ENCODE data around the gene ANXA6.

Gene ANXA6

DNA sequence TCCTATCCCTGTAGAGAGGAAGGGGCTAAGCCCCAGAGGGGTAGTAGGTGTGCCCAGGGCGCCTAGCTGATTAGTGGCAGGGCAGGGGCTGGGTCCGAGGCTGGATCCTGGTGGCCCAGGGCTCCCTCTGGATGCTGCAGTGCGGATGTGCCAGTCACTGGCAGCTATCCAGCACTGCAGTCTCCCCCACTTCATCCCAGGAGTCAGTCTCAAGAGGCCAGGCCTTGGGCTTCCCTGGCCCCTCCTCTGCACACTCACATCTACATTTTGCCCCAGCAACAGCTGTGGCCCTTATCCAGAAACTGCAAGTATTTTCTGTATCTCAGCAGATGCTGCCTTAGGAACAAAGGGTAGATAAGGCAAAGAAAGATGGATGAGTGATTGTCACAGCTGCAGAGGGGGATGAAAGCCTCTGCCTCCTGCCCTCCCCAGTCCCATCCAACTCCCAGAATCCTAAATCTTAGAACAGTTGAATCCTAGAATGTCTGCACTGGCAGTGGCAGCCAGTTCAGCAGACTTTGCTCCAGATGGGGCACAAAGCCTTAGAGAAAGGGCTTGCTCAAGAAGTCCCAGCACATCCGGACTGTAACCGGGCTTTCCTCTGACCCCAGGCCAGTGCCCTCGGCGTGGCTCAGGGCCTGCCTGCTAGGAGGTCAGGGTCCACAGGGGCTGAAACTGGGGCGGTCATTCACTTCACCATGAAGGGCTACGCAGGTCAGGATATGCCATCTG is 1.6 kb downstream of the ANXA6 start:
- CTCF ChIA-PET, result interaction anchor here (0.9 to 9.4 kb wide), 5 partner anchors 9 to 41 kb away, joined by 3 to 93 read pairs (median 7); no protein-coding TSS in a partner anchor
- DNase-seq (ENCODE audit: extremely low spot score), result peak; percentile 49
- TF ChIP-seq, protein P1, sequence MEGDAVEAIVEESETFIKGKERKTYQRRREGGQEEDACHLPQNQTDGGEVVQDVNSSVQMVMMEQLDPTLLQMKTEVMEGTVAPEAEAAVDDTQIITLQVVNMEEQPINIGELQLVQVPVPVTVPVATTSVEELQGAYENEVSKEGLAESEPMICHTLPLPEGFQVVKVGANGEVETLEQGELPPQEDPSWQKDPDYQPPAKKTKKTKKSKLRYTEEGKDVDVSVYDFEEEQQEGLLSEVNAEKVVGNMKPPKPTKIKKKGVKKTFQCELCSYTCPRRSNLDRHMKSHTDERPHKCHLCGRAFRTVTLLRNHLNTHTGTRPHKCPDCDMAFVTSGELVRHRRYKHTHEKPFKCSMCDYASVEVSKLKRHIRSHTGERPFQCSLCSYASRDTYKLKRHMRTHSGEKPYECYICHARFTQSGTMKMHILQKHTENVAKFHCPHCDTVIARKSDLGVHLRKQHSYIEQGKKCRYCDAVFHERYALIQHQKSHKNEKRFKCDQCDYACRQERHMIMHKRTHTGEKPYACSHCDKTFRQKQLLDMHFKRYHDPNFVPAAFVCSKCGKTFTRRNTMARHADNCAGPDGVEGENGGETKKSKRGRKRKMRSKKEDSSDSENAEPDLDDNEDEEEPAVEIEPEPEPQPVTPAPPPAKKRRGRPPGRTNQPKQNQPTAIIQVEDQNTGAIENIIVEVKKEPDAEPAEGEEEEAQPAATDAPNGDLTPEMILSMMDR (IDR thresholded peaks at IDR 0.05; ENCODE audit: control extremely low read depth, extremely low read depth, low read depth, missing control alignments), result no peak
- POLR2A ChIA-PET, result interaction anchor here (0.8 kb wide), 1 partner anchor 40 kb away, joined by 3 read pairs; no protein-coding TSS in a partner anchor

DNA sequence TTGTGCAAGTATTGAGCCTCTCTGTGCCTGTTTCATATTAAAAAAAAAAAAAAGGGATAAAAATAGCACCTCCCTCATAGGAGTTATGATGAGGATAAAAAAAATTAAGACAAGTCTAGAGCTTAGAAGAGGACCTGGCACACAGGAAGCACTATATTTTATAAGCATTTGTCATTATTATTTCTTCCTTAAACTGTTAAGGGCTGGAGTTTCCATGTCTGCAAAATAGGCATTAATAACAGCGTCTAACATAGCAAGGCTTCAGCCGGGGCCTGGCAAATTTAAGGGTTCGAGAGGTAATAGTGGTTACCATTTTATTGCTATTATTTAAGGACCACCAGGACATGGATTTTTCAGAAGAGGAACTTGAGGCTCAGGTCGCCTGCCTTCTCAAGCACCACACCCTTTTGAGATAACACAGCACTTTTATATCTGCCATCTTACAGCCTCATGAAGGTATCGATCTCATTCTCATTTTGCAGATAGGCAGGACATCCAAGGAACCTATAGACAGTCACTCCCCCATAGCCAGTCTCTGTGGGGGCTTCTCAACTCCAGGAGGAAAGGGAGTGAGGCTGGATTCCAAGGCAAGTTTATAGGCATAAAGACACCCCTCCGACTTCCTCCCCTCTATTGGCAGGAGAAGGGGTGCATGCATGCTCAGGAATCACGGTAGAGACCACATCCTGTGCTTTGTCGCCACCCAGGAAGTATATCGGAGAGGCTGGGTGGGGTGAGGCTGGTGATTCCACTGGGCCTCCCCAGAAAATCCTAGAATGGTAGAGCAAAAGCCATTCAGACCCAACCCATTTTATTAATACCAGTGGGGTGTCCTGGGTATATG is 2.4 kb downstream of the ANXA6 start:
- CTCF ChIA-PET, result interaction anchor here (0.9 to 9.4 kb wide), 6 partner anchors 10 to 103 kb away, joined by 3 to 93 read pairs (median 4); no protein-coding TSS in a partner anchor
- no peak for DNase-seq (ENCODE audit: extremely low spot score)
- POLR2A ChIA-PET, result interaction anchor here (0.8 kb wide), 1 partner anchor 40 kb away, joined by 3 read pairs; no protein-coding TSS in a partner anchor
- TF ChIP-seq, protein P1 (IDR thresholded peaks at IDR 0.05; ENCODE audit: control extremely low read depth, extremely low read depth, low read depth, missing control alignments), result no peak

DNA sequence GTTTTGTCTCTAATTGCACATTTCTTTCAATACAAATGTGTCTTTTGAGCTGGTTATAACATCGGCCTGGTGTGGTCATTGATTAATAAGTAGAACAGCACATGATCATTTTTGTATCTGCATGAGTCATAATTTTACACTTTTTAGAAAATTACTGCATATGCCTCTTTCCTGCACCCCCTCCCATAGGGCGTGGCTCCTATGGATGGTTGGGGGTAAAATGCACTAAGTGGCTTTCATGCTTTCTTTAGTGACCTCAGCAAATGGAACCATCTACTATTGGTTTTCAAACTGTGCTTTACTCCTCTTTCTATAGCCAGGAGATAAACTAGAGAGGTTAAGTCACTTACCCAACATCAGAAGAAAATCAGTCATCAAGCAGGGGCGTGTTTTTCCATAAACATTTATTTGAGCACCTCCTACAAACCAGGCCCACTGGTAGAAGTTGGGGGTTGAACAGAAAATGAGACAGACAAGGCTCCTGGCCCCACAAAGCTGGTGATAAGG is 3.8 kb downstream of the ANXA6 start:
- ChIA-PET POLR2A (interaction anchor here (0.6 to 1.3 kb wide), 4 partner anchors 12 to 162 kb away, joined by 3 to 6 read pairs (median 4); no protein-coding TSS in a partner anchor), CTCF (interaction anchor here (0.9 to 9.4 kb wide), 6 partner anchors 12 to 102 kb away, joined by 3 to 93 read pairs (median 6); no protein-coding TSS in a partner anchor)
- DNase-seq (ENCODE audit: extremely low spot score), result no peak
- TF ChIP-seq, protein P1 (IDR thresholded peaks at IDR 0.05; ENCODE audit: control extremely low read depth, extremely low read depth, low read depth, missing control alignments), result no peak

DNA sequence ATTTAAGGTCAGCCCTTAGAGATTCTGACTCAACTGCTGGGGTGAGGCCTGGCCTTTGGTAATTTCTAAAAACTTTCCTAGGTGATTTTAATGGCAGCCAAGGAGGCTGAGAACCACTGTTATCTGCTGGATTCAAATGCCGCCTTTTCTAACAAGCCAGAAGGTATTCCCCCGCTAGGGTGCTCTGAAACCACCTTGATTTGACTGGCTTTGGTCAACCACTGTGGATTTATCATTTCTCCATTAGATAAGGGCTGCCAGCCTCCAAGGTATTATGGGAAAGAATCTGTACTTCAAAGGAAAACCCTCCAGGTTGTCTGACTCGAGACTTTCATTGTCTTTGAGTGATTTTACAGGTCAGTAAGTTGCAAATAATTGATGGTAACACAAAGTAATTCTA is 4.3 kb downstream of the ANXA6 start:
- DNase-seq (ENCODE audit: extremely low spot score), result no peak
- ChIA-PET CTCF (interaction anchor here (0.8 to 9.4 kb wide), 14 partner anchors 9 to 101 kb away, joined by 3 to 93 read pairs (median 3); partner anchors contain the start of gene CCDC69), POLR2A (interaction anchor here (0.6 to 1.3 kb wide), 2 partner anchors 12 to 83 kb away, joined by 4 read pairs; no protein-coding TSS in a partner anchor)
- TF ChIP-seq, protein P1 (IDR thresholded peaks at IDR 0.05; ENCODE audit: control extremely low read depth, extremely low read depth, low read depth, missing control alignments), result no peak

DNA sequence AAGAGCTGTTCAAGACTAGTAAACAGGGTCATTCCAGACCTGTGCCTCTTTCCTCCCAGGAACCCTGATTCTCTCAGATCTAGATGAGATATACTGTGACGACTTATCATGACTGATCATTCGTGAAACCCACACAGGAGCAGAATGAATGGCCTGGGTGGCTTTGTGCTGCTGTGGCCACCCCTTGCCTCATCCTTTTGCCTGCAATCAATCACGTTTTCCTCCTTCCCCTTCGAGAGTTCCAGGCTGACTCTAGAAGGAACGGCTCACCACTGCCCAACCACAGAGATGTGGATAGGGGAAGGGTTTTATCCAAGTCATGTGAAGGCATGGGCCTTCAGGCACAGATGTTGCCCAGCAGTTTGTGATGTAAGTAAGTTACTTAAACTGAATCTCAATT is 5.8 kb downstream of the ANXA6 start:
- TF ChIP-seq, protein P1 (IDR thresholded peaks at IDR 0.05; ENCODE audit: control extremely low read depth, extremely low read depth, low read depth, missing control alignments), result no peak
- POLR2A ChIA-PET, result interaction anchor here (2.6 kb wide), 1 partner anchor 10 kb away, joined by 13 read pairs; no protein-coding TSS in a partner anchor
- DNase-seq (ENCODE audit: extremely low spot score), result peak; percentile 52
- CTCF ChIA-PET, result interaction anchor here (0.8 to 9.4 kb wide), 8 partner anchors 11 to 38 kb away, joined by 3 to 93 read pairs (median 8); no protein-coding TSS in a partner anchor
